HG02840 (cell line): ENCODE measurements around the gene SEC16A.

Experiments
- ATAC-seq: cut with Tn5 transposase; IDR thresholded peaks from one replicate; pipeline ENCODE4 v1.9.1; 2021; ENCODE audit warnings: mild to moderate bottlenecking, moderate library complexity, moderate number of reproducible peaks; ENCODE audit not compliant: unreplicated experiment, low FRiP score

SEC16A gene

GRCh38 chr9:136488247-136489214 is 5.7 kb upstream of the SEC16A start:
- ATAC-seq = no peak

GRCh38 chr9:136487672-136488071 is 4.8 kb upstream of the SEC16A start:
- no peak for ATAC-seq

- no peak for ATAC-seq
Measured at GRCh38 chr9:136486823-136487620, 4.2 kb upstream of the SEC16A start.

DNA sequence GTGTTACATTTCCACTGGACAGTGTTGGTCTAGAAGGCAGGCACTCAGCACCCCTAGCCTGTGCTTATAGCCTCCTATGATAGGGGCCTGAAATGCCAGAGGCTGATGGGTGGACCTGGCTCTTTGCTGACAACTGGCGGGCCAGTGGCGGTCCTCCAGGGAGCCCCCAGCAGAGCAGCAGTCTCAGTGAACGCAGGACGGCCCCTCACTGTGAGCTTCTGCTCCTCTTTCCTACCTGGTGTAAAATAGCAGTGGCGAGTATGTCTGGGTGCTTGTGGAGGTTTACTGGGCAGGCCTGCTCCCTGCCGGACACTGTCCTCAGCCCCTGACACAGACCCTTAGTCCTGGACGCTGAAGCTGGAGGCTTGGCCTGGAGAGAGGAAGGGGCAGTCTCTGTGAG is 3.3 kb upstream of the SEC16A start:
- ATAC-seq = no peak

DNA sequence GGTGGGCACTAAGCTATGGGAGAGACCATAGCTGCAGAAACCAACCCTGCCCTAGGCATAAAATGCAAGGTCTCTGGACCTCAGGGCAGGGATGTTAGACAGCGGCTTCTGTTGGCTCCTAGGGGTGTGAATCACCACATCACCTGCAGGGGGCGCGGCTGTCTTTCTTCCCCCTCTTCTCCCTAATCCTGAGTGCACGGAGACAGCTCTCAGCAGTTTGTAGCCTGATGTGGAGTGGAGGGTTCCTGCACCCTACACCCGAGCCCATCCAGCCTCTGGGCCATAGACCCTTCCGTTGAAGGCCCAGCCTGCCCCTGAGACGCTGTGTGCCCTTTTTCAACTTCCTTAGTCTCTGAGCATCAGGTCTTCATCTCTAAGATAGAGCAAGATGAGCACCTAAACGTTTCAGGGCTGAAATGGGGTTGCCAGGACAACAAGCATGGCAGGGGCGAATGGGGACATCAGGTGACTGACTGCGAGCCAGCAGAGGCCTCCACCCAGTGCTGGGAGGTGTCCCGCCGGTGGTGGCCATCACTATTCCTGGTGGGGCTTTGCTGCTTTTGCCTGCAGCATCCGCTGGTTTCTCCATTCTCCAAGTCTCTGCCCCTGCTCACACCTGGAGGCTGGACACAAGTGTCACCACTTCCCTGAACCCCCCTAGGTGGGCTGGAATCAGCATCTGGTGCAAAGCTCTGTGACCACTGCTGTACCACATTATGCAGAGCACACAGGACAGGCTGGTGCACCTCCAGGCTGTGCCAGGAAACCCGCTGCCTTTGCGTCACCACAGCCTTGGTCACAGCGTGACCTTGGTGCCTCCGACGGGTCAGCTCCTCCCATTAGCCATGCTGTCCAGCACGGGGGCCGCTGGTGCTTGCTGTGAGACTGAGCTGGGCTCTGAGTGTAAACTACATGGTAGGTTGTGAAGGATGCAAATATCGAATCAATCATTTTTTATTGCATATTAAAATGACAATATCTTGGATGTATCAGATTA is 2.5 kb upstream of the SEC16A start:
- no peak for ATAC-seq

GRCh38 chr9:136484153-136485048 is 1.6 kb upstream of the SEC16A start:
- no peak for ATAC-seq

- peak; percentile 66 for ATAC-seq
Measured at GRCh38 chr9:136483589-136484152, 831 bp upstream of the SEC16A start.

DNA sequence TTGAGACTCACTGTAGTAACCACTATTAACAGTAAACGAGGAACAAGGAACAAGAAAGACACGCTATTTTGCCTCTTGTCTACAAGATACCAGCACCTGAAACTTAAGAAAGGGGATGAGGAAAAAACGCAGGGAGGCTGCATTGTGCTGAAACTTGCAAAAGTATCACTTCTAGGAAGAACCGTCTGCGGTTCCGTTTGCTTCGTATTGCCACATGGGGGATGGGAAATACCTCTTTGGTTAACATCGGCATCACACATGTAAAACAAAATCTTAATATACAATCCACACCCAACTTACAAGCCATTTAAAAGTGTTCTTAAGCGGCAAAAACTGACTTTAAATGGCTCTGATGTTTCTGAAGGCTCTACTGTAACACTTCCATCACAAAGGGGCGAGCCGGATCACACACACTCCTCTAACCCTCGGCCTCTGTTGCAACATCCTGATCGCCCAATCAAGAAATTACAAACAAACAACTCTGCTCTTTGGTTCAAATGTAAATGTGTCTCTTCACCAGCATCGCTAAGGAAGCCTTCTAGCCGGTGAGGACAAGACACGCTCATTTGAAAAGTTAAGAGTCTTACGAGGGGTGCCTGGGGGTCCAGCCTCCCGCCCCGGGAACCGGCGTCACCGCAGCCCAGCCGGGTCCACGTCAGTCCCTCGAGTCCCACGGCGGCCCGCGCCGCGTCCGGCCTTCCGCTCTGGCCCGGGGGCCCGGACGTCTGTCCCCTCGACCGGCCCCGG is 621 bp downstream of the SEC16A start:
- no peak for ATAC-seq

DNA sequence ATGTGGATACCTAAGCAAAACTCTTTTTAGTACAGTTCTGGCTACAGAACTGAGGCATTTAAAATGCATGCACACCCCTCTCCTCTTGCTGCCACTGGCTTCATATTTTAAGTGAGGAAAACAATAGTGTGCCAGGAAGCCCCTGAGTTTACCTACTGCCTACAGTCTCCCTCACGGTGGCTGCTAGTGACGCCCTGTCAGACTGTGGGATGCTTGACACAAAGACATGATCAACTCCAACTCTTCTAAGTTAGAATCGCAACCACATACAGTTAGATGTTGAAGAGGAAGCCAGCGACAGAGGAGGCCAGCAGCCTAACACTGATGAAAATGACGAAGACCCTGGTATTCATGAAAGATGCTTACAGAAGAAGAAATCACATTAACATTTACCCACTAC is 1.3 kb downstream of the SEC16A start:
- no peak for ATAC-seq

DNA sequence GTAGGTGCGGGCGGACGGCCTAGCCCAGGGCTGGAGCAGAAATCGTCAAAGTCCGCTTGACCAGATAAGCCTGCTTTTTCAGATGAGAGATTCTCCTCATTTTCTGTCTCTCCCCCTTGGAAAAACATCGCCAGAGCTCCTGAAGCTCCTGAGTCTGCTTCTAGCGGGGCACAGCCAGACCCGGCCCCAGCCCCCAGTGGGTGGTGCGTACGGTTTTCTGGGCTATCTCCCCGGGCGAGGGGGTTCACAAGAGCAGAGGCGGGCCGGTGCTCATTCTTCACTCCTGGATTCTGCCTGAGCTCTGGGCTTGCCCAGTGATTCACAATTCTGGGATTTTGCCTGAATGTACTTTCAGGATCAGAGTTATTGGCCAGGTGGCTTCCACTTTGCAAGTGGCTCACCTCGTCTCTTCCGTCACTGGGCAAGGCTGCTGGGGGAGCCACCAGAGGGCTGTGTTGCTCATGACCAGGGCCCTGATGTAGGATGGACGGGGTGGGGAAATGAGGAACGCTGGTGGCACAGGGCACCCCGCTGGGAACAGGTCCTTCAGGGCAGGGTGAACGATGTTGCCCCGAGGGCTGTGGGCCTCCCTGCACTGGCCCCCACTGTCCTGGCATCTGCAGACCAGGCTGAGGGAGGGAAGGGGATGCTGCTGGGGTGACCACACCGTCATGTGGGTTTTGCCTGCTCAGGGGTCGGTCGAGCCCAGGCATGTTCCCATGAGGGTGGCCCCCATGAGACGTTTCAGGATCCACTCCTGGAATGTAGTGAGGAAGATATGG is 6.3 kb downstream of the SEC16A start:
- ATAC-seq = no peak

GRCh38 chr9:136474974-136475865 is 7.6 kb downstream of the SEC16A start:
- ATAC-seq = no peak

GRCh38 chr9:136474021-136474640 is 8.7 kb downstream of the SEC16A start:
- no peak for ATAC-seq

GRCh38 chr9:136473354-136473721 is 9.5 kb downstream of the SEC16A start:
- no peak for ATAC-seq

GRCh38 chr9:136472640-136473353 is 10.0 kb downstream of the SEC16A start:
- ATAC-seq = no peak

DNA sequence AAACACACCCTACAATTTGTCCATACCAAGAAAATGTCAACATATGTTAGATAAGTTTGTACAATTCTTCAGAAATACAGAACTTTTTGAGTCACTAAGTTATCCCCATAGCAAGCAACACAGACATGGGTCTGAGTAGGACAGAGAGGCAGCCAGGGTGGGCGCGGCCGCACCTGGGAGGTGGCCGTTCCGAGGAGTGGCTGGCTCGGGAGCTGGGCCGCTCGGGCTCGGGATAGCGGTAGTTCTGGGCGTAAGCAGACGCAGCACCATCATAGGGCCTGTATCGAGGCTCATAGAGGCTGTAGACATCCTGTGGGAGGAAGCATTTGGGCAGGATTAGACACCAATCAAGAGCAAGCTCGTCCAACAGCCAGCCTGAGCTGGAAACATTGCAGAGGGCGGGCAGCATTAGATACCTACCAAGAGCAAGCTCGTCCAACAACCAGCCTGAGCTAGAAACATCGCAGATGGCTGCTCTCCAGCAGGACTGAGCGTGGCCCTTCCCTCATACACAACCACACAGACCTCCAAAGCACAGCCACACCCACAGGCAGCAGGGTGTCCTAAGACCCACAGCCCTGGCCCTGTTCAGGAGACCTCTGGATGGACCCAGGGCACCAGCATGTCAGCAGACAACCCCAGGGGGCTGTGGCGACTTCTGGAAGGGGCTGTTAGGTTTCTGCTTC is 10.9 kb downstream of the SEC16A start:
- ATAC-seq = no peak
